Bronchial epithelial cell (primary cell): ENCODE measurements around the gene PRKG1. TPM values are rescaled to one million over a fixed set of nuclear protein-coding genes. Genes with fewer than 3 reads are reported as not detected.

Experiments
- DNase-seq: peaks from one replicate; pipeline ENCODE4 v3.0.0-alpha.2; 2010; ENCODE audit warnings: low read depth
- FAIRE-seq: peaks from 2 replicates; lab custom pipeline; 2011; peaks lifted over from hg19 to GRCh38; lab: Jason Lieb, UNC
- H3K27me3 ChIP-seq: 2 replicates; pipeline ENCODE4 v1.5.1; 2011; ENCODE audit warnings: low read length; ENCODE audit not compliant: control insufficient read depth, insufficient read depth
- H3K36me3 ChIP-seq: 2 replicates; pipeline ENCODE4 v1.5.1; 2011; ENCODE audit warnings: low read length; ENCODE audit not compliant: control insufficient read depth, insufficient read depth
- H3K4me3 ChIP-seq: 2 replicates; pipeline ENCODE4 v1.5.1; 2011; ENCODE audit warnings: mild to moderate bottlenecking, low read depth, low read length, control low read depth
- total RNA-seq: library from RNA; depleted of rRNA; stranded (reverse); fragments of >200 nt; gene quantifications from 2 replicates; pipeline ENCODE4 v1.2.1, GENCODE V29; 2014
- TF ChIP-seq, protein P1 (sequence below): IDR thresholded peaks from 2 replicates; pipeline ENCODE4 v1.5.1; 2011; ENCODE audit warnings: mild to moderate bottlenecking, moderate library complexity, low read length, control low read depth, inconsistent platforms; ENCODE audit not compliant: insufficient read depth, severe bottlenecking

The PRKG1 gene
- total RNA-seq, 1 donor from 2014 or later, result 0.26 TPM

DNA sequence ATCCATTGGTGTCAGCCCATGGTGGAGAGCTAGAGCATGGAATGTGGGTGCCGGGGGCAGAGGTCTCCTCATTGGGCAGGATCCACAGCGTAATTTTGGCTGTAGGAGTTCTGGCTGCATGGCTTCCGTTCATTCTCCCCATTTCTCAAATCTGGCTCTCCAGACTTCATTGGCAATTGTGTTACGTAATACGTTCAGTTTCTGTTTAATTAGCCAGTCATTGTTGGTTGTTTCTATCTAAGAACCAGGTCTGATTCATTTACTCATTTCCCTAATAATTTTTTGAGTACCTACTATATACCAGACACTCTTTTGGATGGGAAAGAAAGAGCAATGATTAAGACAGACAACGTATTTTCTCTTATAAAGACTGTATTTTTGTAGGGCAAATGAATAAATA lies 325.6 kb downstream of the PRKG1 start:
- H3K27me3 ChIP-seq, result peaks cover 2% of the 10 kb centered on the region
- H3K4me3 ChIP-seq, result no peak overlapping the region
- DNase-seq (peak; percentile 51), FAIRE-seq (no peak)
- TF ChIP-seq, protein P1, sequence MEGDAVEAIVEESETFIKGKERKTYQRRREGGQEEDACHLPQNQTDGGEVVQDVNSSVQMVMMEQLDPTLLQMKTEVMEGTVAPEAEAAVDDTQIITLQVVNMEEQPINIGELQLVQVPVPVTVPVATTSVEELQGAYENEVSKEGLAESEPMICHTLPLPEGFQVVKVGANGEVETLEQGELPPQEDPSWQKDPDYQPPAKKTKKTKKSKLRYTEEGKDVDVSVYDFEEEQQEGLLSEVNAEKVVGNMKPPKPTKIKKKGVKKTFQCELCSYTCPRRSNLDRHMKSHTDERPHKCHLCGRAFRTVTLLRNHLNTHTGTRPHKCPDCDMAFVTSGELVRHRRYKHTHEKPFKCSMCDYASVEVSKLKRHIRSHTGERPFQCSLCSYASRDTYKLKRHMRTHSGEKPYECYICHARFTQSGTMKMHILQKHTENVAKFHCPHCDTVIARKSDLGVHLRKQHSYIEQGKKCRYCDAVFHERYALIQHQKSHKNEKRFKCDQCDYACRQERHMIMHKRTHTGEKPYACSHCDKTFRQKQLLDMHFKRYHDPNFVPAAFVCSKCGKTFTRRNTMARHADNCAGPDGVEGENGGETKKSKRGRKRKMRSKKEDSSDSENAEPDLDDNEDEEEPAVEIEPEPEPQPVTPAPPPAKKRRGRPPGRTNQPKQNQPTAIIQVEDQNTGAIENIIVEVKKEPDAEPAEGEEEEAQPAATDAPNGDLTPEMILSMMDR, result no peak
- H3K36me3 ChIP-seq, result no peaks in the 10 kb centered on the region

DNA sequence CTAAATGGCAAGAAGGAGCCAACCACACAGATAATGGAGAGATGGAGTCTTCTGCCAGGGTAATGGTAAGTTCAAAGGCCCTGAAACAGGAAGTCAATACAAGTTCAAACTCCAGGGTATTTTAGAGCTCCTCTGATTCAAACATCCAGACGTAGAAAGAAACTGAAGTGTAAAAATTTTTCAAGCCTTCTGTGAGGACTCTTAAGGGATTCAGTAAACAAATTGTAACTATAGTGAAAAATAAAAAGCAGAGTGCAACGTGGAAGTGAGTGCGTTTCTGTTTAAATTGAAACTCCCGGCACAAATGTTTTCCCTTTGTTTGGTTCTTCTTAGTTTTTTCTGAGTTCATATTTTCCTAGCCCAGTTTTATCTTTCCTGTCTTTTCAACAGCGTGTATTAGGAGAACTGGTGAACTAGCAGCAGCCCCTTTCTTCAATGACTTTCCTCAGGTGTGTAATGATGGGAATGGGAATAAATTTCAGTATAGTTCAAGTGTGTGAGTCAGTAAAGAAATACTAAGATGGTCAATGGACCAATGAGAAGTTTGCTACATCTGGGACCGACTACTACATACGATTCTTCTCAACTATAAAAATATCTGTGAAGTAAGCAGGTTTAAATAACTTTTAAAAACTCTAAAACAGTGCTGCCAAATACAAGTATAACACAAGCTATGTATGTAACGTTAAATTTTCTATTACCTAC lies 326.3 kb downstream of the PRKG1 start:
- DNase-seq, result no peak
- Histone ChIP-seq H3K27me3 (no peaks in the 10 kb centered on the region), H3K36me3 (no peaks in the 10 kb centered on the region), H3K4me3 (no peak overlapping the region)
- no peak for FAIRE-seq
- TF ChIP-seq, protein P1, result no peak

- H3K4me3 ChIP-seq, result no peak overlapping the region
- DNase-seq (no peak), FAIRE-seq (no peak)
- no peaks in the 10 kb centered on the region for H3K36me3 ChIP-seq
- no peaks in the 10 kb centered on the region for H3K27me3 ChIP-seq
- TF ChIP-seq, protein P1, result no peak
Observed at GRCh38 chr10:51403521-51403920, 329.2 kb downstream of the PRKG1 start.

GRCh38 chr10:51405580-51406351 lies 331.5 kb downstream of the PRKG1 start:
- TF ChIP-seq, protein P1, result no peak
- FAIRE-seq (no peak), DNase-seq (peak; percentile 57)
- no peaks in the 10 kb centered on the region for H3K36me3 ChIP-seq
- H3K4me3 ChIP-seq, result no peak overlapping the region
- H3K27me3 ChIP-seq, result no peaks in the 10 kb centered on the region

DNA sequence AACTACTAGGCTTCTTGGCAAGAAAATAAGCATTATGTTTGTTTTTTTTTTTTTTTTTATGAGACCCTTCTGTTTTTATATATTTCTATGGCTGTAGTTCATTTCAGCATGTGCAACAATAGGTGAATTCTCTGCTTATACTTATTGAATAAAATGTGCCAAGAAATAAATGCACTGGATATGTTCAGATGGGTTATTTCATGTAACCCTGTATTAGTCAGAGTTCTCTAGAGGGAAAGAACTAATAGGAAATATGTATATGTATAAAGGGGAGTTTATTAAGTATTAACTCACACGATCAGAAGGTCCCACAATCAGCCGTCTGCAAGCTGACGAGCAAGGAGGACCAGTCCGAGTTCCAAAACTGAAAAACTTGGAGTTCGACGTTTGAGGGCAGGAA lies 332.3 kb downstream of the PRKG1 start:
- FAIRE-seq, result no peak
- H3K4me3 ChIP-seq, result no peak overlapping the region
- H3K27me3 ChIP-seq, result no peaks in the 10 kb centered on the region
- no peaks in the 10 kb centered on the region for H3K36me3 ChIP-seq
- DNase-seq, result no peak
- TF ChIP-seq, protein P1, result no peak
